ENCODE measurements around the gene SNX18.

The SNX18 gene

DNA sequence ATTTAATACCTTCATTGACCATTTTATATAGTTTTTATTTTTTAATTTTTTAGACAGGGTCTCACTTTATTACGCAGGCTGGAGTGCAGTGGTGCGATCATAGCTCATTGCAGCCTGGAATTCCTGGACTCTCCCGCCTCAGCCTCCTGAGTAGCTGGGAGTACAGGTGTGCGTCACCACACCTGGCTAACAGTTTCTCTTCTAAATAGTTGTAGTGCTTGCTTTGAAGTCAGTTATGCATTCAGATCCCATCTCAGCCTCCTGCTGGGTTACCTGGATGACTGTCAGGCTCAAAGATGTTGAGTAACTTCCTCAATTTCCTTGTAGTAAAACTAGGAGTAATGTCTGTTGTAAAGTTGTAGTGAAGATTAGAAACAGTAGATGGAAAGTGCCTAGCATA, 21.4 kb downstream of the SNX18 start:
- no peak for DNase-seq (ENCODE audit: low read depth in 2 of 2)

DNA sequence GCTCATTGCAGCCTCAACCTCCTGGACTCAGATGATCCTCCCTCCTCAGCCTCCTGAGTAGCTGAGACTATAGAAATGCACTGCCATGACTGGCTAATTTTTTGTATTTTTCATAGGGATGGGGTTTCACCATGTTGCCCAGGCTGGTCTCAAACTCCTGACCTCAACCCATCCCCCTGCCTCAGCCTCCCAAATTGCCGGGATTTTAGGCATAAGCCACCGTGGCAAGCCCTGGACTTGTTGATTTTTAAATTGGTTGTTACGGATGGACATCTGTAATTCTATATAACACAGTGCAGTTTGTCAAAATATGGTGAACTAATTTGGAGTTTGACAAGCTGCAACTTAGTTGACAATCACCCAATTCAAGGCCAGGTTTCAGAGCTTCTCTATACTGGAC, 22.7 kb downstream of the SNX18 start:
- no peak for DNase-seq (ENCODE audit: low read depth in 2 of 2)

GRCh38 chr5:54541823-54542783, 24.5 kb downstream of the SNX18 start:
- DNase-seq (ENCODE audit: low read depth in 2 of 2) = no peak

DNA sequence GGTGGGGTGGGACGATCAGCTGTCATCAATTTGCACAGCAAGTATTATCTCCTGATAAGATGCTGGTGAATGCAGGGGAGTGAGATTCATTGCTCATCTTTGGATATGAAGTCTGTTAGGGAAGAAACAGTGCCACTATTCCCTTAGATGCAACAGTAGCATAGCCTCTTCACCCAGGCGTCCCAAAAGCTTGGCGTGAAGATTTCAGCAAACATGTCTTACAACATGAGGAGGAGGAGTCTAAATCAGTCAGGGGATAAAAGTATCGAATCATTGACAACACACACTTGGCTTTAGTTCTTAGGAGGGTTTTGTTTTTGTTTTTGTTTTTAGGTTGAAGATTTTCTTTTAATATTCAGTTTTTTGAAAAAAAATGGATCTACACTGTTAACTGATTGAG, 26.5 kb downstream of the SNX18 start:
- no peak for DNase-seq (ENCODE audit: low read depth in 2 of 2)

- DNase-seq (ENCODE audit: low read depth in 2 of 2) = no peak
Observed at GRCh38 chr5:54545796-54546195, 28.2 kb downstream of the SNX18 start.

- no peak for DNase-seq (ENCODE audit: low read depth in 2 of 2)
Observed at GRCh38 chr5:54547711-54548250, 30.2 kb downstream of the SNX18 start.

- no peak for DNase-seq (ENCODE audit: low read depth in 2 of 2)
Observed at GRCh38 chr5:54548565-54548964, 31.0 kb downstream of the SNX18 start.

DNA sequence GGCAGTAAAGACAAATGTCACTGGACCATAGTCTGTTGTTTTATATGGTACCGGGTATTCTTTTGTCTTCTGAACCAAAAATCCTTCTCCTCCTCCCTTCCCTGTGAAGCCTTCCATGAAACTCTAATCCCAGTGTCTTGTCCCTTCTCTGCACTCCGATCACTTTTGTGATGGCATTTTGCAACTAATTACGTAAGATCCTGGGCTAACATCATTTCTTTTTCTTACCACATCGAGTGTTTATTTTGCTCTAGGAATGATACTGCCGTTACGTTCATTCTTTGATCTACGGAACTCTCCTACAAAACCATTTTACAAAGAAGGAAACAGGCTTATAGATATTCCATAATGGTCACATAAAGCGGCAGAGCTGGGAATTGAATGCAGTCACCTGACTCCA, 33.7 kb downstream of the SNX18 start:
- DNase-seq (ENCODE audit: low read depth in 2 of 2) = no peak

- DNase-seq (ENCODE audit: low read depth in 2 of 2) = no peak
Observed at GRCh38 chr5:54551926-54552325, 34.4 kb downstream of the SNX18 start.

DNA sequence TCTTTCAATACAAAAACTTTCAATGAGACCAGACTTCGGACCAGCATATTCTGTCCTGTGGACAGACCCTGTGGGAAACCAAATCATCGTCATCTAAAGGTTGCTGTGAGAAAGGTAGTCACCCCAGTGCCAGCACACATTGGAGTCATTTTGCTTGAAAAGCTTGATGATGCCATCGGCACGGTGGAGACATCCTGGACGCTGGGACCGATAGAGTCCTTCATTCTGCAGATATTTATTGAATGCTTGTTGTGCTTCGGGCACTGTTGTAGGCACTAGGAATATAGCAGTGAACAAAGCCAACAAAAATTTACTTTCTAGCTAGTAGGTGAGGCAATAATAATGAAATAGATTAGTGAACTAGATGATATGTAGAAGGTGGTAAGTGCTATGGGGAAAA, 34.9 kb downstream of the SNX18 start:
- DNase-seq (ENCODE audit: low read depth in 2 of 2) = no peak

DNA sequence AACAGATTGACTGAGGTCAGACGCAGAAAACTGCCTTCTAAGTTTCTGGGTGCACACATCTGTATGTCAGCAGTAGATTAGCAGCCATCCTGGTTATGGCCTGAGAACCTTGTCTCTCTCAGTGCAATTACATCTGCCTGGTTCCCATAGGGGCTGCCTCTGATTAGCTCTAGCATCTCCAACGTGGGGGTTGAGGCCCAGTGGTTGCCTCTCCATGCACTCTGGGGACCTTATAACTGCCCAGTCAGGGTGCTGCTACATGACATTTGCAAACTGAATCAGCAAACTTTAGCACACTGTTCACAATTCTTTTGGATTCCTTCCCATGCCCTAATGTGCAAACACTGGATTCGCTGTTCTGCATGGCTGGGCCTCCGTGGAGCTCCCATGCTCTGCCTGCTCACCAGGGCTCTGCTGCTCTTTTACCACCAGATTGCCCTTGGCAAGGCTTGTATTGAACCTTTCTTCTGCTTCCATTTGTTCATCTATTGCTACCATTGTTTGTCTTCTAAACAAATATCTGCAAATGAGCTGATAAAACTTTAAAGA, 36.2 kb downstream of the SNX18 start:
- DNase-seq (ENCODE audit: low read depth in 2 of 2) = no peak

GRCh38 chr5:54556141-54556540, 38.6 kb downstream of the SNX18 start:
- no peak for DNase-seq (ENCODE audit: low read depth in 2 of 2)

DNA sequence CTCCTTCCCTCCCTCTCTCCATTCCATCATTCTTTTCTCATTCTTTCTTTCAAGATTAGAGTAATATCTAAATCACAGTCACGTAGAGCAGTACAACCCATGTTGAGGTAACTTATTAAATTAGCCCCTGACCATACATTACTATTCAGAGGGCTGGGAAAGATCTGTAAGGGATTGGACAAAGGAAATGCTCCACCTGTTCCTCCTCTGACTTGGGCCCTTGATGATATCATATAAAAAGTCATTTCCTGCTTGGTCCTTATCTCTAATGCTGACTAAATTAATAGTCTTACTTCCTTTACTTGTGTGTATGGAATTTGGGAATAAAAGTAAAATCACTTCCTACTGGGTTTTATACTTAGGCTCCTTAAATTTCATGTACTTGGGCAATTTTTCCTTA, 40.8 kb downstream of the SNX18 start:
- no peak for DNase-seq (ENCODE audit: low read depth in 2 of 2)

GRCh38 chr5:54561651-54562050, 44.1 kb downstream of the SNX18 start:
- no peak for DNase-seq (ENCODE audit: low read depth in 2 of 2)

DNA sequence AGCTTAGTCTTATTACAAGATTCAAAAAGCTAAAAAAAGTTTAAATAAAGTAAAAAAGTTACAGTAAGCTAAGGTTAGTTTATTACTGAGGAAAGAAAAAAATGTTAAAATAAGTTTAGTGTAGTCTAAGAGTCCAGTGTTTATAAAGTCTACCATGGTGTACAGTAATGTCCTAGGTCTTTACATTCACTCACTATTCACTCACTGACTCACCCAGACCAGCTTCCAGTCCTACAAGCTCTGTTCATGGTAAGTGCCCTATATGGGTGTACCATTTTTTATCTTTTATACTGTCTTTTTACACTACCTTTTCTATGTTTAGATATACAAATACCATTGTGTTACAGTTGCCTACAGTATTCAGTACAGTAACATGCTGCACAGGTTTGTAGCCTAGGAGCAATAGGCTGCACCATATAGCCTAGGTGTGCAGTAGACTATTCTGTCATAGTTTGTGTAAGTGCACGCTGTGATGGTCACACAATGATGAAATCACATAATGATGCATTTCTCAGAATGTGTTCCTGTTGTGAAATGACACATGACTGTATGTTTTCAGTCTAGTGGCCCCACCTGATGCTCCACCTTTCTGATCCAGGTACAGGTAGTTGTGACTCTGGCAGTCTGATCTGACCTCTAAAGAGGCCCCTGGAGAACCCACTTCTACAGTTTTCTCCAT, 45.7 kb downstream of the SNX18 start:
- no peak for DNase-seq (ENCODE audit: low read depth in 2 of 2)

- DNase-seq (ENCODE audit: low read depth in 2 of 2) = no peak
Observed at GRCh38 chr5:54567996-54568395, 50.4 kb downstream of the SNX18 start.

GRCh38 chr5:54570916-54571315, 53.4 kb downstream of the SNX18 start:
- DNase-seq (ENCODE audit: low read depth in 2 of 2) = no peak

DNA sequence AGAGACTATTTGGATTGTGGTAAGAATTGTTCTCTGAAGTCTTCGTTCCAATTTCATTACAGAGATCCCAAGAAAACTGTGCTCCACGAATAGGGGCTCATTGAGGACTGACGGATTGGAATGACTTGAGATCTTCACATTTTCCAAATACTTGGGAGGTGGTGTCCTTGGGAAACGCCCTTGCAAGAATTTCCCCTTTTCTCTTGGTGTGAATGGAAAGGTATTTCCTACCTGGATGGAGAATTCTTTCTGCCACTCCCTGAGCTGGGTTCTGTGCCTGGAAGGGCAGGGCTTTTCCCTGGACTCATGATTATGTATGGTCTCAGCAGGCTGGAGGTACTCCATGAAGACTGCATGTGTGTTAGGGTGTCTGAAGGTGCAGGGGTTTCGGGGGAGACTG, 53.9 kb downstream of the SNX18 start:
- no peak for DNase-seq (ENCODE audit: low read depth in 2 of 2)

DNA sequence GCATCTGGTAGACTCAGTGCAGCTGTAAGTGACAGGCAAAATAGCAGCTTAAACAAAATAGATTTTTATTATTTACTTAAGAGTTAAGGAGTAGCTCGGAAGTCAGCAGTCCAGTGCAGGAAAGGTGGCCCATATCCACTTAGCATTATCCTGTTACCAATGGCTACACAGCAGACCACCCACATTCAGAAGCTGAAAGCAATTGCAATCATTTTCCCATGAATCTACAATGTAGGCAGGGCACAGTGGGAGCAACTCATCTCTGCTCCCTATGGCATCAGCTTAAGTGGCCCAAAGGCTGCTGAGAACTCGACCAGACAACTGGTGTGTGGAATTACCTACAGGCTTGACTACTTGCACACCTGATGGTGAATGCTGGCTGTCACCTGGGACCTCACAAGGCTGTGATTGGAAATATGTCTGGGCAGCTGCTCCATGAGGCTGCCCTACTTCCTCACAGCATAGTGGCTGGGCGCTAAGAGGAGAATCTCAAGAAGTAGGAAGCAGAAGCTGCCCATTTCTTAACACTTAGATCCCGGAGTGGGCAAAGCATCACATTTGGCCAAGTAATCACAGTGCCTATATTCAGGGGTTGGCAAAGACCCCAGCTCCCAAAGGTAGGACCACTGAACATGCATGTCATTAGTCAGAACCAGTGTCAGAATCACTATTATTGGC, 56.4 kb downstream of the SNX18 start:
- DNase-seq (ENCODE audit: low read depth in 2 of 2) = no peak

DNA sequence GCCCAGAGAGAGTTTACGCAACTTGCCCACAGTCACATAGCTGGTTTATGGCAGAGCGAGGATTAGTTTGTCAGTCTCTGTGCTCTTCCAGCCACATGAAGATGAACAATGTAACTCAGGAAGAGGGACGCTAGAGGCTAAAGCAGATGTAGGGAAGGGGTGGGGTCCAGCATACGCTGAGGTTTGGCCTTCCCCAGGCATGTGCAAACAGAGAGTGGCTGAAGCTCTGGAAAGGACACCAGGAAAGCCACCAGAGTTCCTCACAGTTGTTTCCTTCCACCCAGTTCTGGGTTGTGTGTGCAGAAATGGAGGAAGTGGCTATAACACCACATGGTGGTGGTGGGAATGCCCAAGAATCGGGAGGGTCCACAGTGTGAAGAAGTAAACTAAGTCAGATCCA, 60.0 kb downstream of the SNX18 start:
- DNase-seq (ENCODE audit: low read depth in 2 of 2) = no peak

- no peak for DNase-seq (ENCODE audit: low read depth in 2 of 2)
Observed at GRCh38 chr5:54577937-54578653, 60.5 kb downstream of the SNX18 start.
